Fibroblast of skin of left biceps (primary cell): Measurements from ENCODE around the gene C2orf66.

Experiments used
- DNase-seq, 2 experiments: peaks; one replicate each; pipeline ENCODE4 v3.0.0-alpha.2; 2013; ENCODE audit warnings: low read depth in 2 of 2

The C2orf66 gene

GRCh38 chr2:196809260-196809659 is at the start of gene C2orf66:
Gene C2orf66 (minus strand): TSS chr2:196809355. CDS start chr2:196809336, 19 bp downstream.
- DNase-seq = no peak

- DNase-seq = no peak
Measured at GRCh38 chr2:196854629-196855028, 45.5 kb upstream of the C2orf66 start.

DNA sequence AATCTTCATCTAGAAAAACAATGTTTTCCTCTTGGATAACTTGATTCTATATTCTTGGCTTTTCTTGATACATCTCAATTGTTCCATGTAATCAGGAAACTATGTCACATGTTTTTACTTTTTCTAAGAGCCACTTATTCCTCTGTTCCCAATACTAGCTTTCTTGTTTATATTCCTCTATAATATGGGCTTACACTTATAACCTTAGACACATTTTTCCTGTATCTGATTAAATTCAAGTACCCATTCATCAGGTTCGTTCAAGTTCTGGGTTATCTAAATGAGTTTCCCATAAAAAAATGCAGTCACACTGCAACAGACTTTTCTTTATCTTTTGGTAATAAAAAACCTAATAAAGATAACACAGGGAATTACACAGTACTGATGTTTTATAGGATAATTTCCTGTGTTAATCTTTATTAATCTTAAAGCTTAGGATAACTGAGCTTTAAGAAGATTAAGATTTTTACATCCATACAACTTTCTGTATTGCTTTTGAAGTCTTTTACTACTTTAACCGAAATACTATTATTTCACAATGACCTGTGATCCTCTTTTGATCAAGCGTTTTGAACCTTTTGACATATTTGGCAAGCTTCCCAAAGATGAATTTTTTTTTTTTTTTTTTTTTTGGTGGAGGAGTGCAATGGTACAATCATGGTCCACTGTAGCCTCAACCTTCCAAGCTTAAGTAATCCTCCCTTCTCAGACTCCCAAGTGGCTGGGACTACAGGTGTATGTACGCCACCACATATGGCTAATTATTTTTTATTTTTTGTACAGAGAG is 44.3 kb upstream of the C2orf66 start:
- DNase-seq = no peak

GRCh38 chr2:196851088-196851487 is 41.9 kb upstream of the C2orf66 start:
- DNase-seq = no peak

DNA sequence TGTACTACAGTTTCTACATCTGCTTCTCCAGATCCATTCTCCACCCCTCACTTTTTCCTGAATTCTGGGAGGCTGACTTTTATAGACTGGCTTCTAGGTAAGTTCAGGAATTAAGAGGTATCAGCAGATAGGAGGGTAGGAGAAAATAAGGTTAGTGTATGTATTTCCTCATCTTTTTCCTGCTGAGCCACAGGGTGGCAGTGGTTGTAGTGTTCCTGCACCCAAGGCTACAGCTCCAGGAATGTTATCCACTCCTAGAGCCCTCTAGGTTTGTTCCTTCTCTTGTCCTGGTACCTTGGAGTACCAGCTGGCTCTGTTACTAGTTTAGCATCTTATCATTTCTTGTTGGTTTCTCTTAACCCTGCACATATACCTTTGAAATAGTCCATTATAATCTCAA is 40.7 kb upstream of the C2orf66 start:
- DNase-seq = no peak

- no peak for DNase-seq
Measured at GRCh38 chr2:196846295-196846694, 37.1 kb upstream of the C2orf66 start.

GRCh38 chr2:196845371-196845770 is 36.2 kb upstream of the C2orf66 start:
- no peak for DNase-seq

DNA sequence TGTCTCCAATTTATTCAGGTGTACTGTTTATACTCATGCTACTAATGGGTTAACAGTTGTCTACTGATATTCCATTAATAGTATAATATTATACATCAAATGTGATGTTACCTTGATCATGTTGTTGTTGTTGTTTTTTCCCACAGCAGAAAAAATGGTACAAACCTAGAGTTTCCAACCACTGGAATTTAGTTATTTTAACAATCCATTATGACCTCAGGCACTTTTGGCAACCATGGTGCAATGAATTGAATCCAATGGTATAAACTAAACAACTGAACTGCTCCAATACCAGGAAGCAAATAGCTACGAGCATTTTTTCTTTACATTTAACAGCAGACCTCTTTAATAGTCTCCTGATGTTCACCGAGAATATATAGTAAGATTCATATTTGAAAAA is 31.0 kb upstream of the C2orf66 start:
- DNase-seq = no peak

- DNase-seq = no peak
Measured at GRCh38 chr2:196839574-196839973, 30.4 kb upstream of the C2orf66 start.

DNA sequence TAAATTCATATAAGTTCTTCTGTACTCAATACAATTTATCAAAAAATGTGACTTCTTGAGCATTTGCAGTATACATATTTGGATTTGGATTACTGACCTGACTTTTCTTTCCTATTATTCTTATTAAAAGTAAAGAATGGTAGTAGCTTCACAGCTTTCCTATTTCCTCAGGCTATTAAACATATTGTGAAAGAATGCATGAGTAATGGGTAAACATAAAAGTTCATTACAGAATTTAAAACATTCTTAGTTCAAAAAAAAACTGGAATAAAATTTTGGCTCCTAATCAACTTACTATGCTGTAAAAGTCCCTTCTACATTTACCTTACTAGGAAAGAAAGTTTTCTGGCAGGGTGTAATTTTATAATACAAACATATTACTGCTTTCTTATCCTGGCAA is 27.3 kb upstream of the C2orf66 start:
- DNase-seq = no peak

- DNase-seq = no peak
Measured at GRCh38 chr2:196830701-196831100, 21.5 kb upstream of the C2orf66 start.

DNA sequence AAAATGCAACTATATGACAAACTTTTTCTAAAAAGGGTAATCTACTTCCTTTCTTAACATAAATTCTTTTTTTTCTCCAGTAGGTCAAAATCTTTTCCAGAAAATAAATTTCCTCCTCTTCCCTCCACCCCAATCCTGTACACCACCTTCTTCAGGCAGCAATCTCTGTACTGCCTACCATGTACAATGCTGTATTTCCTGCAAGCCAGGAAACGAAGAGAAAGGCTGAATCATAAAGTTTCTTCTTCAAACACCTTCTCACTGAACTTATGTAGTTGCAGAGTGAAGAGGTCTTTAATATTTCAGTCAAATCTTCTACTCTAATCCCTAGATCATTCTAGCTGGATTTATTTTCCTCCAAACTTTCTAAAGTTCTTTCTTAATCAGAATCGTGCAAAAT is 18.2 kb upstream of the C2orf66 start:
- no peak for DNase-seq

DNA sequence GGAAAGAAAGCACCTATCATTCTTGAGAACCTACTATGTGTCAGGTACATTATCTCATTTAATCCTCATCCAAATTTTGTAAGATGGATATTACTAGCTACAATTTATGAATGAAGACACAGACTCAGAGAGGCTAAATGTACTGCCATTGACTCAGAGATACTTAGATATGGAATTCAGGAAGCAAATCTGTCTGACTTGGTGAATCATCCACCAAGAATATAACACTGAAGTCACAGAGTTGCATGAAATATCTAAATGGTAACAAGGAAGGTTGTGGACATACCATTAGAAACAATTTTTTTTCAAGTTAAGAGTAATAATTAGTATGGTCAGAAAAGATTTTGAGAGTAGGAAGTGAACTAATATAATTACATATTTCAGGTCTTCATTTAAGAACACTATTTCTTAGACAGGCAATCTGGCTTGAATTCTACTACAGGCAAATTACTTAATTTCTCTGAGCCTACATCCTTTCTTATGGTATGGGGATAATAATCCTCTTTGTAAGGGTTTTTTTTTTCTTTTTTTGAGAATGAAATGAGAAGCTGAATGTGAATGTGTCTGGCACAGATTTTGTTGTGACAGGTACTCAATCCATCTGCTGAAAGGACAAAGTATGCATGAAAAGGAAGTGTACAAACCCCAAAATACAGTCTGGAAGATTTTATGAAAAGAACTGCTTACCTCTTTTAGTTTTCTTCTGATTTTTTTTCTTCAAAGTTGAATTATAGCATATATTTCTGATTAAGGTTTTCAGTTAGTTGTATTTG is 14.8 kb upstream of the C2orf66 start:
- peak; percentile 55 to 58 for DNase-seq

DNA sequence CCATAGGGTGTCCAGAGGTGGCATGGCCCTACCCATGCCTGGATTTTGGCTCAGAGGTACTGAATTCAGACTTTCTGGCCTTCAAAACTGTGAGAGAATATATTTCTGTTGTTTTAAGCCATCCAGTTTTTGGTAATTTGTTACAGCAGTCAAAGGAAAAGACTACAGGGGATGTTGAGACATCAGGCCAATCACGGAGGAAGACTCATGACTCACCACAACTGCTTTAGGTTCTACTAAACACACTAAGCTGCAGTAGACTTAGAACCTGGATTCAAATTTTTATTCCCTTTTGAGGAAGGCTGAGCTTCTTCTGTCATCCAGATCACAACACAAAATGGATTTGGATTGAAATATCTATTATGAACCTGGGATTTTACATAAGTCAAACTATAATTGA is 12.0 kb upstream of the C2orf66 start:
- no peak for DNase-seq

- DNase-seq = no peak
Measured at GRCh38 chr2:196808083-196808665, 981 bp downstream of the C2orf66 start.

DNA sequence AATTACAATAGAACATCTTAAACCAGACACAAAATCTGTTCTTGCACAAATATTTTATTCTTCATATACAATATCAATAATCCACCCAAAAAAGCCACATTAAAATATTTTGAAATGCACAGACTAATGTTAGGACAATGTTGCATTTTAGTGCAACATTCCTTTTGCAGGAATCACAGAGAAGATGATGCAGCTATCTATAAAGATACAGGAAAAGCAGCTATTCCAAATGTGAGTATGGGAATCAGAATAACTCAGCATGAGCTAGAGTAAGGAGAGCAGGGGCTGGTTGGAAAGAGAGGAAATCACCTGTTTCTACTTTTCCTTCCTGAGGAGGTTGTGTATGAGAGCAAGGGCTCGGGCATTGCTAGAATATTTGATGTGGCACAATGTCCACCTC is 4.8 kb downstream of the C2orf66 start:
- DNase-seq = no peak

DNA sequence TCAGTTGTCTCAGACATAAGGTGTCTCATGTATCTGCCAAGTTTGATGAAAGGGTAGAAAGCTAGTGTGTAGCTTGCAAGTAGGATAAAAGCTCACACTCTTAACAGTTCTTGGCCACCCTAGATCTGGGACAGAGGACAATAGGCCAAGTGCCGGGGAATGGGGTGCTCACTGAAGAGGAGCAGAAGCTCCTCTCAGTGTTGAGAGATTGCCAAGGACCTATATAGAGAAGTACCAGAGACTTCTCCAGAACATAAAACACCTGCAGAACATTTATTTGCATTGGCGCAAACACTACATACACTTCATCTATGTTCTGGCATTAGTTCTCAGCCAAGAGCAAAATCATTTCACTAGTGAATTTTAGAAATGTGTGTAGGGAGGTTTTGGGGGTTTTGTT is 6.8 kb downstream of the C2orf66 start:
- no peak for DNase-seq

- DNase-seq = peak in 1 of 2 experiments; percentile 29
Measured at GRCh38 chr2:196801674-196802261, 7.4 kb downstream of the C2orf66 start.

DNA sequence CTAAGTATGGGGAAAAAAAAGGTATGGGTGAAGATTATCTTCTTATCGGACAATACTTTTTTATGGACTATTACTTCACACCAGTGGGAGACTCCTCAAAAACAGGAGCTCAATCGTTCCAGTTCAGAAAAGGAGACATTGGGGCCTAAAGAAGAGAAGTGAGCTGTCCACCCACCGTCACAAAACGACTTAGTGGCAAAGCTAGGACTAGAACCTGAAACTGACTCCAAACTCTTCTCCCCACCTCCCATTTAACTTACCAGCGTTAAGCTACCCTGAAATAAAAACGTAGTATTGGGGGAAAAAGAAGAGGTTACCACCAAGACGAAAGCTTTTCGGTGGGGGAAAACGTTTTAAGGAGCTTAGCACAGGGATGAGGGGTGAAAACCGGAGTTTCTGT is 10.2 kb downstream of the C2orf66 start:
- no peak for DNase-seq

- DNase-seq = no peak
Measured at GRCh38 chr2:196792865-196793264, 16.3 kb downstream of the C2orf66 start.

DNA sequence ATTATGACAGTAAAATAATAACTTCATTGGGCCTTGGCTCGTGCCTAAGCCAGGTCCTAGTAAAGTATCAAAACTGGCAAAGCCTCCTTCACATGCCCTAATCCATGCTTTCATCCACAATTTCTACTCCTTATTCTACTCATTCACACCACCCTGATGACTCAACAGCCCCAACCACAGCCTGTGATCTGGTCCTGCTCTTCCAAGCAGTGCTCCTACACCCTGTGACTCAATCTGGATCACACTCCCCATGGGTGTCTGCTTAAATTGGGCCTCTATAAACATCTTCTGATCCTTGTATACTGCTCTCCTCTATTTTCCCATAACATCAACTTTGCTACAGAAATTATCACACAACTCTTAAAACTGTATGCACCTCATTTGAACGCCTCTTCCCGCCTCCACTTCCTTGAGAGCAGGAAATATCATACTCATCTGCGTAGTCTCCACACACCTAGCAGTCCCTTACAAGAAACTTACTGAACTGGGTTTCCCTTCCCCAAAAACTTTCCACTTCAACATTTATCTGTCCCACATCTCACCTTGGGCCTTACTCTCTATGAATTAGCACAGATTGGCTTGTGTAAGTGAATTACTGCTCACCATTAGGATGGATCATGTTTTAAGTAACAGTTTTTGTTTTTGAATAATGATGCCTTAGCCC is 25.6 kb downstream of the C2orf66 start:
- DNase-seq = no peak

DNA sequence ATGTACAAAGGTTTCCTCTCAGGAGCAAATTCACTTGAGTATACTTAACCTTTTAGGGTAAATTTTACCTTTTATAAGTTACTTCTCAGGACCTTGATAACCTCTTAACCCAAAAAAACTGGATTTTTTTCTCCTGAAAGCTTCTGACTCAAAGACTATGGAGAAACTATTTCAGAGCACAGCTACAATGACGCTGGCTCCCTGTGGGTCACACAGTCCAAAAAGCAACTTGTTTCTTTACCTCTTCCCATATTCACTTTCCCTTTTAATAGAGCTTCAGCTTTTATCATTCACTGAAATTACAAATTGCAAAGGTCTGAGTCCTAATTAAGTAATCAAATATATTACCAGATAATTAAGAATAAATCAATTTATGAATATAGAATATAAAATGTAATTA is 42.1 kb downstream of the C2orf66 start:
- no peak for DNase-seq
